HT-29 (cell line): ENCODE data around the gene CLASRP. TPM values are rescaled to one million over a fixed set of nuclear protein-coding genes. Genes with fewer than 3 reads are reported as not detected.
A peak's percentile ranks its signal among the peaks of the same experiment; 100 is the strongest.
"Not testable (repeated sequence)": the region's sequence is repeated elsewhere in the genome, so short reads cannot be mapped to it uniquely, and the experiment has no call there.

ENCODE experiments used
- DNase-seq: peaks from one replicate; pipeline ENCODE4 v3.0.0-alpha.2; 2015; ENCODE audit warnings: low spot score
- total RNA-seq: library from RNA; depleted of rRNA; stranded (reverse); fragments of >200 nt; shearing (Covaris generic); gene quantifications from 2 replicates; pipeline ENCODE4 v1.2.3, GENCODE V29; 2014; rRNA removed

Gene CLASRP, protein sequence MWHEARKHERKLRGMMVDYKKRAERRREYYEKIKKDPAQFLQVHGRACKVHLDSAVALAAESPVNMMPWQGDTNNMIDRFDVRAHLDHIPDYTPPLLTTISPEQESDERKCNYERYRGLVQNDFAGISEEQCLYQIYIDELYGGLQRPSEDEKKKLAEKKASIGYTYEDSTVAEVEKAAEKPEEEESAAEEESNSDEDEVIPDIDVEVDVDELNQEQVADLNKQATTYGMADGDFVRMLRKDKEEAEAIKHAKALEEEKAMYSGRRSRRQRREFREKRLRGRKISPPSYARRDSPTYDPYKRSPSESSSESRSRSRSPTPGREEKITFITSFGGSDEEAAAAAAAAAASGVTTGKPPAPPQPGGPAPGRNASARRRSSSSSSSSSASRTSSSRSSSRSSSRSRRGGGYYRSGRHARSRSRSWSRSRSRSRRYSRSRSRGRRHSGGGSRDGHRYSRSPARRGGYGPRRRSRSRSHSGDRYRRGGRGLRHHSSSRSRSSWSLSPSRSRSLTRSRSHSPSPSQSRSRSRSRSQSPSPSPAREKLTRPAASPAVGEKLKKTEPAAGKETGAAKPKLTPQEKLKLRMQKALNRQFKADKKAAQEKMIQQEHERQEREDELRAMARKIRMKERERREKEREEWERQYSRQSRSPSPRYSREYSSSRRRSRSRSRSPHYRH
- total RNA-seq = 90.2 and 99.9 TPM in 2 replicates

- peak; percentile 98 for DNase-seq
Observed at GRCh38 chr19:45038931-45039893, at the start of gene CLASRP. Gene CLASRP (plus strand): TSS chr19:45039045. CDS start chr19:45040213, 1,168 bp downstream.

GRCh38 chr19:44990459-44990858 lies 48.4 kb upstream of the CLASRP start:
- no peak for DNase-seq

DNA sequence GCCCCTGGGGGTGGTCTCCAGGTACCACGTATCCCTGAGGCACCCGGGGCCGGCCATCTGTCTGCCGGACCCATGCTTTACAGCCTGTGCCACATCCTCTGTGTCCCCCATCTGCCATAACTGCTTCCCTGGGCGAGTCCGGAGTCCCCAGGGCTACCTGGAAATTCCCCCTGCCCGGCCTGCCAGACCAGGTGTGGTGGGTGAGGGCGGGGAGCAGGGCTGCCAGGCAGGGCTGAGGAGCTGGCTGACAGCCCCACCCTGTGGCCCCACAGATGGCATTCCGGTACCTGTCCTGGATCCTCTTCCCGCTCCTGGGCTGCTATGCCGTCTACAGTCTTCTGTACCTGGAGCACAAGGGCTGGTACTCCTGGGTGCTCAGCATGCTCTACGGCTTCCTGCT lies 47.9 kb upstream of the CLASRP start:
- DNase-seq = no peak

DNA sequence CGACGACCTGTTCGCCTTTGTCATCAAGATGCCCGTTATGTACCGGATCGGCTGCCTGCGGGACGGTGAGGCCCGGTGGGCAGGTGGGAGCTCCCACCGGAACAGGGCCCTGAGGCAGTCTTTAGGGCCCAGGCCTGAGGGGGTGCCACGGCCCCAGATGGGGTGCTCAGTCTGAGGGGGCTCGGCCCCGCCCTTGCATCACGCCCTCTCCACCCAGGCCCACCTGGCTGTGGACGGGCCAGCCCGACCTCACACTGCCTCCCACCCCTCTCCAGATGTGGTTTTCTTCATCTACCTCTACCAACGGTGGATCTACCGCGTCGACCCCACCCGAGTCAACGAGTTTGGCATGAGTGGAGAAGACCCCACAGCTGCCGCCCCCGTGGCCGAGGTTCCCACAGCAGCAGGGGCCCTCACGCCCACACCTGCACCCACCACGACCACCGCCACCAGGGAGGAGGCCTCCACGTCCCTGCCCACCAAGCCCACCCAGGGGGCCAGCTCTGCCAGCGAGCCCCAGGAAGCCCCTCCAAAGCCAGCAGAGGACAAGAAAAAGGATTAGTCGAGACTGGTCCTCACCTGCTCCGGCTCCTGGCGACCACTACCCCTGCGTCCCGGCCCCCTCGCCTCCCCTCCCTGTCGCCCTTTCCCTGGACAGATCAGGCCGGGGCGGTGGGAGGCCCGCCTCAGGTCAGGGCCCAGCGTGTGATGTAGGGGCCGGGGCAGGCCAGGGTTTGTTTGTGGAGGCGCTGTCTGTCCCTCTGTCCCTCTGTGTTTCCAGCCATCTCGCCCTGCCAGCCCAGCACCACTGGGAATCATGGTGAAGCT lies 46.3 kb upstream of the CLASRP start:
- no peak for DNase-seq

- no peak for DNase-seq
Observed at GRCh38 chr19:44993526-44993925, 45.3 kb upstream of the CLASRP start.

GRCh38 chr19:44993926-44994537 lies 44.8 kb upstream of the CLASRP start:
- DNase-seq = no peak

DNA sequence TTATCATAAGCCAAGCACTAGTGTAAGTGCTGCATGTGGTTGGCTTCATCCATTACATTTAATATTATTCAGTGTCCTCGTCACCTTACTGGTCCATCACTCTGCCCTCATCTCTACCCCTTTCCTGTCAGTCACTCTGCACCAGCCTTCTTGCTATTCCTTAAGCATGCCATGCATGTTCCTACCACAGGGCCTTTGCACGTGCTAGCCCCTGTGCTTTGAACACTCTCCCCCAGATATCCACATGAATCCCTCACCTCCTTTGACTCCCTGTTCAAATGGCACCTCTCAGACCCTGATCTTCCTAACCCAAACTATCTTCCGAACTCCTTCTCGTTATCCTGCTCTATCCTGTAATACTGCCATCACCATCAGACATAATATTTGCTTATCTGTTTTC lies 40.8 kb upstream of the CLASRP start:
- no peak for DNase-seq

DNA sequence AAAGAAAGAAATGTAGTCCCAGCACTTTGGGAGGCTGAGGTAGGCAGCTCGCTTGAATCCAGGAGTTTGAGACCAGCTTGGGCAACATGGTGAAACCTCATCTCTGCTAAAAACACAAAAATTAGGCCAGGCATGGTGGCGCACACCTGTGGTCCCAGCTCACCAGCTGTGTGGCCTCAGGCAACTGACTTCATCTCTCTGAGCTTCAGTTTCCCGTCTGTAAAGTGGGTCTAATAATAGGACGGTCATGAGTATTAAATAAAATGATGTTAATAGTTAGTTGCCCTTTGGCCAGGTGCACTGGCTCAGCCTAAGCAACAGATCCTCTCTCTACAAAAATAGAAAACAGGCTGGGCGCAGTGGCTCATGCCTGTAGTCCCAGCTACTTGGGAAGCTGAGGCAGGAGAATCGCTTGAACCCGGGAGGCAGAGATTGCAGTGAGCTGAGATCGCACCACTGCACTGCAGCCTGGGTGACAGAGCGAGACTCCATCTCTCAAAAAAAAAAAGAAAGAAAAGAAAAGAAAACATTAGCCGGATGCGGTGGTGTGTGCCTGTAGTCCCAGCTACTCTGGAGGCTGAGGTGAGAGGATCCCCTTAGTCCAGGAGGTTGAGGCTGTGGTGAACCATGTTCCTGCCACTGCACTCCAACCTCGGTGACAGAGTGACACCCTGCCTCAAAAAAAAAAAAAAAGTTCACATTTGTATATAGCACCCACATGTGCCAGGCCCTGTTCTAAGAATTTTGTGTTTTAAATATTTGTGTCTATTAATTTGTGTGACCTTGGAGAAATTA lies 39.5 kb upstream of the CLASRP start:
- DNase-seq = not testable (repeated sequence)

GRCh38 chr19:45000665-45001064 lies 38.2 kb upstream of the CLASRP start:
- not testable (repeated sequence) for DNase-seq

DNA sequence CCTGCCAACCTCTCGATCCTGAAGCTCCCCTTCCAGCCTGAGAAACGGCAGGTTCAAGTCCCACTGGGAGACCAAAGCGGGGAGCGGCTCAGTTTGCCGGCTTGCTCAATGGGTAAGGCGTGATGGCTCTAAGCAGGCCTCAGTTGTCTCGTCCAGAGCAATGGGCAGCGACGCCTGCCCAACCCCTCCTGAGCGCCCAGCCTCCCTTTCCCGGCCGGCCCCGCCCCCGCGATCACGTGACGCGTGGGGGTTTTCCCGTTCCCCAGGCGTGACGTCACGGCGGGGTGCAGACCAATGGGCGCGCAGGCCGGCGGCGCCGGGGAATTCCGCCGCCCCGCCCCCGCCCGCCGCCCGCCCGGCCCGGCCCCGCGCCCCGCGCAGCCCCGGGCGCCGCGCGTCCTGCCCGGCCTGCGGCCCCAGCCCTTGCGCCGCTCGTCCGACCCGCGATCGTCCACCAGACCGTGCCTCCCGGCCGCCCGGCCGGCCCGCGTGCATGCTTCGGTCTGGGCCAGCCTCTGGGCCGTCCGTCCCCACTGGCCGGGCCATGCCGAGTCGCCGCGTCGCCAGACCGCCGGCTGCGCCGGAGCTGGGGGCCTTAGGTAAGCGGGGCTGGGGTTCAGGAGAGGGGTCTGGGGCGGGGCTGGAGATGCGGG lies 37.6 kb upstream of the CLASRP start, which contains the start of gene RELB:
Gene RELB, plus strand, starts transcription at position 378 of the 653 bp plus-strand sequence. Its CDS starts 116 bp downstream, at position 494.
- peak; percentile 97 for DNase-seq

- no peak for DNase-seq
Observed at GRCh38 chr19:45003485-45003884, 35.4 kb upstream of the CLASRP start.

- no peak for DNase-seq
Observed at GRCh38 chr19:45005787-45006186, 33.1 kb upstream of the CLASRP start.

DNA sequence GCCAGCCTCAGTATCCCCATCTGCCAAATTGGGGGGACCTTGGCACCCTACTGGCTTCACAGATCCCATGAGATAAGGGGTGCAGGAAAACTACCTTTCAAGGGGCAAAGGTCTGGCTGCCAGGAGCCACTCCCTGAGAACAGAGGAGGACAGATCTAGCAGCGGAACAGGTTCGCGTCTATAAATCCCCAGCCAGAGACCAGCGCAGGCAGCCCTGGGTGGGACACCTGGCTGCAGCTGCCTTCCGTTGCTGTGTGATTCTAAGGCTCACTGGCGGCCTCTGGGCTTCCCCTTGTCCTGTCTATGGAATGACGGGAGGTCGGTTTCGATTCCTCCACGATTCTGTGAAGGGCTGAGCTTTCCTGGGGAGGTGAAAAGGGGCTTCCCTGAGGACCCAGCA lies 30.3 kb upstream of the CLASRP start:
- DNase-seq = peak; percentile 83

- no peak for DNase-seq
Observed at GRCh38 chr19:45009625-45010255, 29.1 kb upstream of the CLASRP start.

DNA sequence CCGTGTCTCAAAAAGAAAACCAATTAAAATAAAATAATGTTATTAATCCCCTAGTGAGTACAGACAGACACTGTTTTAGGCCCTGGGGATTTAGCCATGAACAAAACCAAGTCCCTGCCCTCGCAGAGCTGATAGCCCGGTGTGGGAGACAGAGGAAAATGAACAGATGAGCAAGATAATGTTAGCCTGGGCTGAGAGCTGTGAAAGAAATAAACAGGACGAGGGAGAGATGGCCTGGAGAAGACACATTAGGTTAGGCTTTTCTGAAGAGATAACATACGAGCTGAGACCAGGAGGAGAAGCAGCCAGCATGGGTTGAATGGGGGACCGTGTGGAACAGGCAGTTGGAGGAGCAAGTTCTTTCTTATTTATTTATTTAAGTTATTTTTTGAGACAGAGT lies 28.5 kb upstream of the CLASRP start:
- DNase-seq = no peak

GRCh38 chr19:45011959-45012358 lies 26.9 kb upstream of the CLASRP start:
- no peak for DNase-seq

- peak; percentile 95 for DNase-seq
Observed at GRCh38 chr19:45016388-45017314, 22.2 kb upstream of the CLASRP start.
